Measurements from ENCODE around the gene DCP2.
"Not testable (repeated sequence)": the region's sequence is repeated elsewhere in the genome, so short reads cannot be mapped to it uniquely, and the experiment has no call there.

DCP2 gene

DNA sequence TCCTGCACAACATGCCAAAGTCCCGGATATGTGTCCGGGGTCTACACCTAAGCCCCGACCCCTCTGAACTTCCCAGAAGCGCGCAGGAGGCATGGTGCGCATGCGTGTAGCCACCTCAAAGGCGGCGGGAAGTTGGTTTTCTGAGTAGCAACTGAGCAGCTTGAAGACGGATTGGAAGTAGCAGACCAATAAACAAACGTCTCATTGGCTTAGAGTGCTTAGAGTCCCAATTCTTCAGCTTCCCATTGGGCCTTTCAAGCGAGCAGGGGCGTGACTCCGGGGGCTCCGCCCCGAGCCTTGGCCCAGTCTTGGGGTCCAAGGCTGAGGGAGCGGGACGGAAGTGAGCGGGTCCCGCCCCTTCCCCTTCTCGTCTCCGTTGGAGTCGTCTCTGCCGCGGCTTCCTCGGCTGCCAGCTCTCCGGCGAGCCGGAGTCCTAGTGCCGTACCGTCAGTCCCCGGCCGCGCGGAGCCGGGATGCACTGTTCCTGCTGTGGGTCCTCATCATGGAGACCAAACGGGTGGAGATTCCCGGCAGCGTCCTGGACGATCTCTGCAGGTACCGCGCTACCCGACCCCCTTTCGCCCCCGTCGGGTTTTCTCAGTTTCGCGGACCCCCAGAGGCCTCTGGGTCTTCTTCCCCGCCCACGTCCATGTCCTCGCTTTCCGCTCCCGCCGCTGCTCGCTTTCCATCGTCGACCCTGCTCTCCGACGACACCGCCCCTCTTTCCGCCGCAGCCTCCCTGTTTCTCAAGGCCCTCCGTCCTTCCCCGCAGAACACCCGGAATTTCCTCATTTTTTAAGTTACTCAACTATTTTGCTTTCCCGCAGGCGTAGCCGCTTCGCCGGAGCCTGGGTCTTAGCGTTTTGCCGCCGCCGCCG is at the start of gene DCP2:
Gene DCP2, plus strand, starts transcription at position 367 of the 878 bp plus-strand sequence. Its CDS starts 136 bp downstream, at position 503.
- DNase-seq (ENCODE audit: low read depth in 2 of 3, low spot score in 2 of 3): peak; percentile 70 to 90 (median 75)

DNA sequence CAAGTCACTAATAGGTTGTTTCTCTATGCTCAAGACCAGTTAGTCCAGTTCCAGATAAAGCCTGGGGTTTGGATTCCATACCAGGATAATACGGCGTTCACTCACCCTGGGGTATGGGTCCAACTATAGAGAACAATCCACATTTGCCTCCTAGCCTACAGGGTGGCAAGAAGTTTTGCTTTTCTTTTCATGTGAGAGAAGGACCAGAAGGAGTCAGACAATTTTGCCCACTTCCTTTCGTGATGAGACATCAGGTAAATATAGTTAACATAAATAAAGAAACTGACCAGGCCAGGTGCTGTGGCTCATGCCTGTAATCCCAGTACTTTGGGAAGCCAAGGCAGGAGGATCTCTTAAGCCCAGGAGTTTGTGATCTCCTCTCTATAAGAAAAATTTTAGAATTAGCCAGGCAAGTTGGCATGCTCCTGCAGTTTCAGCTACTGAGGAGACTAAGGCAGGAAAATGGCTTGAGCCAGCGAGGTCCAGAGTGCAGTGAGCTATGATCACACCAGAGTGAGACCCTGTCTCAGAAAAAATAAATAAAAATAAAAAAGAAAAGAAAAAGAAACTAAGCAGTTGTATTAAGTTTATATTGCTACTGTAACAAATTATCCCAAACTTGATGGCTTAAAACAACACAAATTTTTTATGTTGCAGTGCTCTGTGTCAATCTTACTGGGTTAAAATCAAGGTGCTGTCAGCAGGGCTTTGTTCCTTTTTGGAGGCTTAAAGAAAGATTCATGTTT is 47.1 kb upstream of the DCP2 start:
- DNase-seq (ENCODE audit: low read depth in 2 of 3, low spot score in 2 of 3): no peak

- no peak for DNase-seq (ENCODE audit: low read depth in 2 of 3, low spot score in 2 of 3)
Measured at GRCh38 chr5:112930082-112930344, 46.6 kb upstream of the DCP2 start.

- no peak for DNase-seq (ENCODE audit: low read depth in 2 of 3, low spot score in 2 of 3)
Measured at GRCh38 chr5:112931473-112931872, 45.1 kb upstream of the DCP2 start.

GRCh38 chr5:112933105-112933504 is 43.5 kb upstream of the DCP2 start:
- no peak for DNase-seq (ENCODE audit: low read depth in 2 of 3, low spot score in 2 of 3)

GRCh38 chr5:112933651-112934365 is 42.8 kb upstream of the DCP2 start:
- DNase-seq (ENCODE audit: low read depth in 2 of 3, low spot score in 2 of 3): no peak

DNA sequence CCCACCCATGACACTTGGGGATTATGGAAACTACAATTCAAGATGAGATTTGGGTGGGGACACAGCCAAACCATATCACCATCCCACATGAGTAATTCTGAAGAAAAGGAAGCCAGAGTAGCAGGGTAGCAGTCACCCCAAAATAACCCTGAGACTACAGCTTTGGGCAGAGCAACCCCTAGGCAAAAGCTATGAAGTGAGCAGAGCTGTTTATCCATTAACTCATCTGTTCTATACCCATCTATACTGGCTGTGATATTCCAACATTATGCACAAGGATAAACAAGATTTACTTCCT is 42.3 kb upstream of the DCP2 start:
- no peak for DNase-seq (ENCODE audit: low read depth in 2 of 3, low spot score in 2 of 3)

- DNase-seq (ENCODE audit: low read depth in 2 of 3, low spot score in 2 of 3): no peak
Measured at GRCh38 chr5:112935675-112936074, 40.9 kb upstream of the DCP2 start.

- DNase-seq (ENCODE audit: low read depth in 2 of 3, low spot score in 2 of 3): no peak
Measured at GRCh38 chr5:112938286-112938685, 38.3 kb upstream of the DCP2 start.

DNA sequence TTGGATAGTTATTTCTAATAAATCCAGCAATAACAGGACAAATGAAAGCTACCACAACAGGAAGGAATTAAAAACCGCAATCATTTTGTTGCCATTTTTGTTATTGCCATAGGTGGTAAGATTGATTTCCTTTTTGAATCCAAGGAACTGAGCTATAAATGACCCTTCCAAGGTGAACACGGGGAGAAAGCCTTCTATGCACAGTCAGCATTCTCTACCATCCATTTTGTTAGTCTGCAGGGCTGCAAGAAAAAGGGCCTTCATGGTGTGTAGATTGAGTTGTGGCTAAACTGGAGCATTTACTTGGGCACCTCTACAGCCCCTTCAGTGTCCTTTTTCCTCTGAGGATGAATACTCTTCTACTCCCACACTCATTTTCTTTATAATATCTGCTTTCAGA is 35.9 kb upstream of the DCP2 start:
- no peak for DNase-seq (ENCODE audit: low read depth in 2 of 3, low spot score in 2 of 3)

DNA sequence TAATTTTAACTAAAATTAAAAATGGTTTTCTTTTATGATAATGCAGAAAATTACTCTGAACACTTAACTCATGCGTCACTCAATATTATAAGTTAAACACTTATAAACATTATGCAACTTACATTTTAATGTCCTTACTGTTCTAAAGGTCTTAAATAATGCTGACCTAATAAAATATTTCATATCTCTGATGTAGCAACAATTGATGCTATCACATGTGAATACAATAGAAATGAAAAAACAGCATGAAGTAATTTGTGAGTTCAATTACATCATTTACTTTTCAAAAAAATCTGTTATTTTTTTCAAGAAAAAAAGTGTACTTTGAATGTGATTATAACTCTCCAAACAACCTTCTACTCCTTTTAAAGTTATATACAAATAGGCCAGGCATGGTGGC is 28.1 kb upstream of the DCP2 start:
- DNase-seq (ENCODE audit: low read depth in 2 of 3, low spot score in 2 of 3): no peak

GRCh38 chr5:112951124-112951702 is 25.4 kb upstream of the DCP2 start:
- no peak for DNase-seq (ENCODE audit: low read depth in 2 of 3, low spot score in 2 of 3)

- DNase-seq (ENCODE audit: low read depth in 2 of 3, low spot score in 2 of 3): no peak
Measured at GRCh38 chr5:112956606-112957005, 20.0 kb upstream of the DCP2 start.

DNA sequence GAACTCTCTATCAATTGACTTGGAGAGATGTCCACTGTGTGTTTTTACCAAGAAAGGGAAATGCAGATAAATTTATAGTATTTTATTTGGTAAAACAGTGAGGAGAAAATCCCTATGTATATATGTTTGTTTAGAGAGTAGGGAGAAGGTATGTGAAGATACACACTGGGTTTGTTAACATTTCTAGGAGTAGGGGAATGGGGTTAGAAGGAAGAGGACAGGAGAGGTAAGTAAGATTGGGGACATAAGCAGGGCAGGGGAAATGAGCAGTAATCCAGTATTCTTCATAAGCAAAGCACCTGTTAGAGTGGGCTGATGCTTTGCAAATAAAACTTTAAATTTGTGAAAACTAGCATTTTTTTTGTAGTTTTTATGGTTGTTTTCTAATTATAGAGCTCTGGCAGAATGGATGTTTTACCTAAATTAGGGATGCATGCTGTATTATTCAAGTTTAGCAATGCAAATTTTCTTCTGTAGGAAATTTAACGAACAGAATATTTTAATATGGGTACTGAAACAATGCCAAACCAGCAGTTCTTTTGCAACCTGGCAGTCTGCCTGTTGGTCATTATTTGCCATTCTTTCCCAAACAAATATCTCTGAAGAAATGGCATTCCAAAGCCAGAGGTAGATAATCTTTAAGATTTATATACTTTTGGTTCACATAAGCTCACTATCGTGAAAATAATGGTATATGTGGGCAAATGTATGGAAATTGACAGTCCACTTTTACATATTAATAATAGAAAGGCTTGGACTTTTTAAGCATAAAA is 19.4 kb upstream of the DCP2 start:
- DNase-seq (ENCODE audit: low read depth in 2 of 3, low spot score in 2 of 3): no peak

GRCh38 chr5:112958093-112959088 is 18.2 kb upstream of the DCP2 start:
- no peak for DNase-seq (ENCODE audit: low read depth in 2 of 3, low spot score in 2 of 3)

DNA sequence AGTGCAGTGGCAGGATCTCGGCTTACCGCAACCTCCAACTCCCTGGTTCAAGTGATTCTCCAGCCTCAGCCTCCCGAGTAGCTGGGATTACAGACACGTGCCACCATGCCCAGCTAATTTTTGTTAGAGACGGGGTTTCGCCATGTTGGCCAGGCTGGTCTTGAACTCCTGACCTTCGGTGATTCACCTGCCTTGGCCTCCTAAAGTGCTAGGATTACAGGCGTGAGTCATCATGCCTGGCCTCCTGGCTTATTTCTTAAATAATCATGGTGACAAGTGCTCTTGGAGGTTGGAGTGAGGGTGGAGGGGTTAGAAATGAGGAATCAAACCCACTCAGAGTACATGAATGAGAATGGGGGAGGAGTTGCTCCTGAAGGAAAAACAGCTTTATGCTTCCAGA is 16.7 kb upstream of the DCP2 start:
- not testable (repeated sequence) for DNase-seq (ENCODE audit: low read depth in 2 of 3, low spot score in 2 of 3)

GRCh38 chr5:112960315-112960714 is 16.3 kb upstream of the DCP2 start:
- DNase-seq (ENCODE audit: low read depth in 2 of 3, low spot score in 2 of 3): no peak

GRCh38 chr5:112960863-112961504 is 15.6 kb upstream of the DCP2 start:
- DNase-seq (ENCODE audit: low read depth in 2 of 3, low spot score in 2 of 3): no peak

DNA sequence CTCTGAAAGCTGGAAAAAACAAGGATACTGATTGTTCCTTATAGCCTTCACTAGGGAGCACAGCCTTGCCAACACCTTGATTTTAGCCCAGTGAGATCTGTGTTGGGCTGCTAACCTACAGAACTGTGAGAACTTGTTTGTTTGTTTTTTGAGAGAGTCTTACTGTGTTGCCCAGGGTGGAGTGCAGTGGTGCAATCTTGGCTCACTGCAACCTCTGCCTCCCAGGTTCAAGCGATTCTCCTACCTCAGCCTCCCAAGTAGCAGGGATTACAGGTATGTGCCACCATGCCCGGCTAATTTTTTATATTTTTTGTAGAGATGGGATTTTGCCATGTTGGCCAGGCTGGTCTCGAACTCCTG is 13.2 kb upstream of the DCP2 start:
- not testable (repeated sequence) for DNase-seq (ENCODE audit: low read depth in 2 of 3, low spot score in 2 of 3)
